Measurements from ENCODE around the gene VSTM4.

DNA sequence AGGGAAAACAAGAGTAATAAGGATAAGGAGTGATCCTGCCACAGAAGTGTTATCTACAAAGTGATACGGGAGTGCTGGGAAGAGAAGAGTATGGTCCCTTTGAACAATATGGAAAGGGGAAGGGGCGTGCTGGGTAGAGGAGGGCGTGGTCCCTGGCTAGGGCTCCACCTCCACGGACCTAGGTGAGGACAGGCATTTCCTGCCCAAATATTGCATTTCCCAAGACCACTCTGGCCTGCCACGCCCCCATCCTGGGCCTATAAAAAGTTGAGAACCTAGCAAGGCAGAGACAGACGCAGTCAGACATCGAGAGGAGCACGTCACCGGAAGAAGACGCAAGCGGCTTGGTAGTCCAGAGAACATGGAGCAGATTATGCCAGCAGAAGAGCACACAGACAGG is 22.8 kb downstream of the VSTM4 start:
- TF ChIP-seq, protein P1, sequence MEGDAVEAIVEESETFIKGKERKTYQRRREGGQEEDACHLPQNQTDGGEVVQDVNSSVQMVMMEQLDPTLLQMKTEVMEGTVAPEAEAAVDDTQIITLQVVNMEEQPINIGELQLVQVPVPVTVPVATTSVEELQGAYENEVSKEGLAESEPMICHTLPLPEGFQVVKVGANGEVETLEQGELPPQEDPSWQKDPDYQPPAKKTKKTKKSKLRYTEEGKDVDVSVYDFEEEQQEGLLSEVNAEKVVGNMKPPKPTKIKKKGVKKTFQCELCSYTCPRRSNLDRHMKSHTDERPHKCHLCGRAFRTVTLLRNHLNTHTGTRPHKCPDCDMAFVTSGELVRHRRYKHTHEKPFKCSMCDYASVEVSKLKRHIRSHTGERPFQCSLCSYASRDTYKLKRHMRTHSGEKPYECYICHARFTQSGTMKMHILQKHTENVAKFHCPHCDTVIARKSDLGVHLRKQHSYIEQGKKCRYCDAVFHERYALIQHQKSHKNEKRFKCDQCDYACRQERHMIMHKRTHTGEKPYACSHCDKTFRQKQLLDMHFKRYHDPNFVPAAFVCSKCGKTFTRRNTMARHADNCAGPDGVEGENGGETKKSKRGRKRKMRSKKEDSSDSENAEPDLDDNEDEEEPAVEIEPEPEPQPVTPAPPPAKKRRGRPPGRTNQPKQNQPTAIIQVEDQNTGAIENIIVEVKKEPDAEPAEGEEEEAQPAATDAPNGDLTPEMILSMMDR (IDR thresholded peaks at IDR 0.05 in 2 of 3, conservative IDR thresholded peaks at IDR 0.05 in 1 of 3; ENCODE audit: insufficient read depth in 2 of 3, low read depth in 1 of 3, low read length in 3 of 3): no peak
- TF ChIP-seq STAT5A (IDR thresholded peaks at IDR 0.05; ENCODE audit: borderline replicate concordance, low read length) (no peak), KLF6 (CRISPR knock-in tag; IDR thresholded peaks at IDR 0.05; ENCODE audit: borderline replicate concordance) (no peak), FOXJ3 (CRISPR knock-in tag; IDR thresholded peaks at IDR 0.05) (no peak), NFE2L1 (tag; IDR thresholded peaks at IDR 0.05; ENCODE audit: borderline replicate concordance, low read depth) (no peak)
- TF ChIP-seq, protein P2, sequence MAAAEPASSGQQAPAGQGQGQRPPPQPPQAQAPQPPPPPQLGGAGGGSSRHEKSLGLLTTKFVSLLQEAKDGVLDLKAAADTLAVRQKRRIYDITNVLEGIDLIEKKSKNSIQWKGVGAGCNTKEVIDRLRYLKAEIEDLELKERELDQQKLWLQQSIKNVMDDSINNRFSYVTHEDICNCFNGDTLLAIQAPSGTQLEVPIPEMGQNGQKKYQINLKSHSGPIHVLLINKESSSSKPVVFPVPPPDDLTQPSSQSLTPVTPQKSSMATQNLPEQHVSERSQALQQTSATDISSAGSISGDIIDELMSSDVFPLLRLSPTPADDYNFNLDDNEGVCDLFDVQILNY (CRISPR knock-in tag; IDR thresholded peaks at IDR 0.05): no peak
- TF ChIP-seq, protein P3, sequence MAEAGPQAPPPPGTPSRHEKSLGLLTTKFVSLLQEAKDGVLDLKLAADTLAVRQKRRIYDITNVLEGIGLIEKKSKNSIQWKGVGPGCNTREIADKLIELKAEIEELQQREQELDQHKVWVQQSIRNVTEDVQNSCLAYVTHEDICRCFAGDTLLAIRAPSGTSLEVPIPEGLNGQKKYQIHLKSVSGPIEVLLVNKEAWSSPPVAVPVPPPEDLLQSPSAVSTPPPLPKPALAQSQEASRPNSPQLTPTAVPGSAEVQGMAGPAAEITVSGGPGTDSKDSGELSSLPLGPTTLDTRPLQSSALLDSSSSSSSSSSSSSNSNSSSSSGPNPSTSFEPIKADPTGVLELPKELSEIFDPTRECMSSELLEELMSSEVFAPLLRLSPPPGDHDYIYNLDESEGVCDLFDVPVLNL (CRISPR knock-in tag; IDR thresholded peaks at IDR 0.05; ENCODE audit: low read depth): no peak
- TF ChIP-seq, protein P4, sequence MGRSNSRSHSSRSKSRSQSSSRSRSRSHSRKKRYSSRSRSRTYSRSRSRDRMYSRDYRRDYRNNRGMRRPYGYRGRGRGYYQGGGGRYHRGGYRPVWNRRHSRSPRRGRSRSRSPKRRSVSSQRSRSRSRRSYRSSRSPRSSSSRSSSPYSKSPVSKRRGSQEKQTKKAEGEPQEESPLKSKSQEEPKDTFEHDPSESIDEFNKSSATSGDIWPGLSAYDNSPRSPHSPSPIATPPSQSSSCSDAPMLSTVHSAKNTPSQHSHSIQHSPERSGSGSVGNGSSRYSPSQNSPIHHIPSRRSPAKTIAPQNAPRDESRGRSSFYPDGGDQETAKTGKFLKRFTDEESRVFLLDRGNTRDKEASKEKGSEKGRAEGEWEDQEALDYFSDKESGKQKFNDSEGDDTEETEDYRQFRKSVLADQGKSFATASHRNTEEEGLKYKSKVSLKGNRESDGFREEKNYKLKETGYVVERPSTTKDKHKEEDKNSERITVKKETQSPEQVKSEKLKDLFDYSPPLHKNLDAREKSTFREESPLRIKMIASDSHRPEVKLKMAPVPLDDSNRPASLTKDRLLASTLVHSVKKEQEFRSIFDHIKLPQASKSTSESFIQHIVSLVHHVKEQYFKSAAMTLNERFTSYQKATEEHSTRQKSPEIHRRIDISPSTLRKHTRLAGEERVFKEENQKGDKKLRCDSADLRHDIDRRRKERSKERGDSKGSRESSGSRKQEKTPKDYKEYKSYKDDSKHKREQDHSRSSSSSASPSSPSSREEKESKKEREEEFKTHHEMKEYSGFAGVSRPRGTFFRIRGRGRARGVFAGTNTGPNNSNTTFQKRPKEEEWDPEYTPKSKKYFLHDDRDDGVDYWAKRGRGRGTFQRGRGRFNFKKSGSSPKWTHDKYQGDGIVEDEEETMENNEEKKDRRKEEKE (IDR thresholded peaks at IDR 0.05; ENCODE audit: borderline replicate concordance in 1 of 2, control insufficient read depth in 1 of 2, low read depth in 2 of 2, low read length in 1 of 2): no peak
